GM12875 (cell line): ENCODE data around the gene CASP7.
"Not testable (repeated sequence)": the region's sequence is repeated elsewhere in the genome, so short reads cannot be mapped to it uniquely, and the experiment has no call there.

Experiments
- H3K4me3 ChIP-seq: one replicate; pipeline ENCODE4 v1.5.1; 2011; ENCODE audit warnings: low read depth, low read length, control low read depth
- TF ChIP-seq, protein P1 (sequence below): IDR thresholded peaks from 2 replicates; pipeline ENCODE4 v1.5.1; 2011; ENCODE audit warnings: low read depth, mild to moderate bottlenecking, control low read depth, inconsistent platforms, low read length, moderate library complexity, borderline replicate concordance; ENCODE audit not compliant: insufficient read depth

CASP7 gene

GRCh38 chr10:113651898-113652297, 27.8 kb upstream of the CASP7 start:
- TF ChIP-seq, protein P1, sequence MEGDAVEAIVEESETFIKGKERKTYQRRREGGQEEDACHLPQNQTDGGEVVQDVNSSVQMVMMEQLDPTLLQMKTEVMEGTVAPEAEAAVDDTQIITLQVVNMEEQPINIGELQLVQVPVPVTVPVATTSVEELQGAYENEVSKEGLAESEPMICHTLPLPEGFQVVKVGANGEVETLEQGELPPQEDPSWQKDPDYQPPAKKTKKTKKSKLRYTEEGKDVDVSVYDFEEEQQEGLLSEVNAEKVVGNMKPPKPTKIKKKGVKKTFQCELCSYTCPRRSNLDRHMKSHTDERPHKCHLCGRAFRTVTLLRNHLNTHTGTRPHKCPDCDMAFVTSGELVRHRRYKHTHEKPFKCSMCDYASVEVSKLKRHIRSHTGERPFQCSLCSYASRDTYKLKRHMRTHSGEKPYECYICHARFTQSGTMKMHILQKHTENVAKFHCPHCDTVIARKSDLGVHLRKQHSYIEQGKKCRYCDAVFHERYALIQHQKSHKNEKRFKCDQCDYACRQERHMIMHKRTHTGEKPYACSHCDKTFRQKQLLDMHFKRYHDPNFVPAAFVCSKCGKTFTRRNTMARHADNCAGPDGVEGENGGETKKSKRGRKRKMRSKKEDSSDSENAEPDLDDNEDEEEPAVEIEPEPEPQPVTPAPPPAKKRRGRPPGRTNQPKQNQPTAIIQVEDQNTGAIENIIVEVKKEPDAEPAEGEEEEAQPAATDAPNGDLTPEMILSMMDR: no peak
- H3K4me3 ChIP-seq: no peak overlapping the region

GRCh38 chr10:113652456-113652855, 27.3 kb upstream of the CASP7 start:
- H3K4me3 ChIP-seq: not testable (repeated sequence)

- H3K4me3 ChIP-seq: no peak overlapping the region
- TF ChIP-seq, protein P1: no peak
These were observed 22.8 kb upstream of the CASP7 start for GRCh38 chr10:113656896-113657295.

DNA sequence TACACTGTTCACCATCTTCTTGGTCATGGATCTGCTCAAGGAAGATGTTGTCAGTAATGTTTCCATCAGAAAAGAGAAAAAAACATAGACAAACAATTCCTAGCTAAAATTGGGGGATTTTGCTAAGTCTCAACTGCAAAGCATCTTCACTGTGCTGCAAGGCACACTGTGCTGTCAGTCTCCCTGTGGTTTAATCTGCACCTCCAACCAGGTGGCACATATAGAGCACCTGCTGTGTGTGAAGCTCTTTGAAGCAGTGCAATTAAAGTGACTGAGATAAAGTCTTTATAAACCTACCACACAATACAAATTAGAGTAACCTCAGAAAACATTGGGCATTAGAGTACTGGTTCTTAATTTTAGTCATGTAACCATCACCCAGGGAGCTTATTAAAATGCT, 22.2 kb upstream of the CASP7 start:
- H3K4me3 ChIP-seq: no peak overlapping the region
- TF ChIP-seq, protein P1: no peak

DNA sequence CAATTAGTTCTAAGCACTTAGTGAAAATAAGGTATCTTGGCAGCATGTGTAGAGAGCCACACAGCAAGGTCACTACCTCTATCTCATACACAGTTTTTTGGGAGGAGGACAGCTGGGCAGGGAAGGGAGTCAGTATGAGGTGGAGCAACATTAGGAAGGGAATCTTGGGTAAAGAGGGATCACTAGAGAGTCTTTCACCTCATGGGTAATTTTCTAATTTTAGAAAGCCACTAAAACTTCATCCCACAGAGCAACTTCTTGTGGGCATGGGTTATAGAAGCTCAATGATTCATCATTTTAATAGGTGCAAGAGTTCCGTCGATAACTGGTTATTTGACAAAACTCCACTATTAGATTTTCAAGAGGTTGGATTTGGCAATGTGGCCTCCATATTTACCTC, 18.4 kb upstream of the CASP7 start:
- no peak overlapping the region for H3K4me3 ChIP-seq
- TF ChIP-seq, protein P1: no peak

DNA sequence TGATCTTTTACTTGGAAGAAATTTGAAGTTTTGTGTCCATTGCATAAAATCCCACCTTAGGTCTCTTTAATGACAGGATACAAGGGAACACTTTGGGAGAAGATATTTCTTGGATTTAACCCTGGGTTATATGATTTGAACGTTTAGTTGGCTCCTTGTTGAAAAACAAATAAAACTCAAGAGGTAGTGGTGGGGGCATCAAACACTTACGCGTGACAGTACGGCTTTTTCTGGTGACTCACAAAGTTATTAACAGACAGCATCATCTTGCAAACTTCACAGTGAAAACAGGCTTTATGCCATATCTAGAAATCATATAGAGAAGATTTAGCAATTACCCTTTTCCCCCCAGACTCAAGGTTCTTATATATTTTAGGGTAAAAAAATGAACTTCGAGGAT, 16.6 kb upstream of the CASP7 start:
- TF ChIP-seq, protein P1: no peak
- H3K4me3 ChIP-seq: no peak overlapping the region

GRCh38 chr10:113663908-113664307, 15.8 kb upstream of the CASP7 start, which contains the start of gene NRAP:
NRAP (minus strand) TSS chr10:113664041; CDS start chr10:113663882, 159 bp downstream.
- TF ChIP-seq, protein P1: no peak
- no peak within 1 kb of the TSS for H3K4me3 ChIP-seq

GRCh38 chr10:113665352-113665751, 14.4 kb upstream of the CASP7 start:
- TF ChIP-seq, protein P1: no peak
- H3K4me3 ChIP-seq: no peak overlapping the region
